ENCODE results near the gene OGDH. TPM values are rescaled to one million over a fixed set of nuclear protein-coding genes. Genes with fewer than 3 reads are reported as not detected.

The OGDH gene
- total and polyA plus RNA-seq, 3 experiments from 2014 or later = 58.3 to 93.8 (median 92.8) TPM

- ChIA-PET POLR2A (interaction anchor here (0.6 to 10.1 kb wide), 12 partner anchors 8 to 751 kb away, joined by 3 to 126 read pairs (median 4); partner anchors contain the start of genes DDX56, H2AZ2, OGDH and TMED4), CTCF (interaction anchor here (0.9 to 2.8 kb wide), 16 partner anchors 8 to 216 kb away, joined by 3 to 24 read pairs (median 3); partner anchors contain the start of genes H2AZ2, OGDH and TMED4)
- no peaks in the 10 kb centered on the region for H3K9me3 ChIP-seq (ENCODE audit: low read length)
- peak in 4 of 5 donors; percentile 35 to 78 (median 60) for DNase-seq
- Mint-ChIP-seq H3K9me3 (no peaks in the 10 kb centered on the region), H3K4me1 (peaks cover 73 to 91% (median 81%) of the 10 kb centered on the region in 3 donors), H3K27me3 (no peaks in the 10 kb centered on the region), H3K27ac (peak overlapping the region; percentile 87 to 100 (median 100)), H3K36me3 (peaks cover 4 to 26% (median 4%) of the 10 kb centered on the region in 3 donors), H3K4me3 (peak overlapping the region; percentile 39 to 88 (median 80))
- peaks cover 1% of the 10 kb centered on the region for H3K36me3 ChIP-seq (ENCODE audit: insufficient read depth, low read length)
- H3K4me1 ChIP-seq (ENCODE audit: insufficient read depth, low read length) = peaks cover 73% of the 10 kb centered on the region
- H3K27me3 ChIP-seq (ENCODE audit: insufficient read depth, low read length, poor library complexity, severe bottlenecking) = no peaks in the 10 kb centered on the region
- H3K27ac ChIP-seq (ENCODE audit: low read depth, low read length) = peak overlapping the region; percentile 58
- no peak overlapping the region for H3K4me3 ChIP-seq (ENCODE audit: low read length)
Measured at GRCh38 chr7:44631458-44632115, 25.2 kb downstream of the OGDH start.

- no peak overlapping the region for H3K4me3 ChIP-seq (ENCODE audit: low read length)
- H3K4me1 ChIP-seq (ENCODE audit: insufficient read depth, low read length) = peaks cover 78% of the 10 kb centered on the region
- H3K36me3 ChIP-seq (ENCODE audit: insufficient read depth, low read length) = no peaks in the 10 kb centered on the region
- Mint-ChIP-seq H3K36me3 (peaks cover 4 to 21% (median 7%) of the 10 kb centered on the region in 3 donors), H3K4me1 (peaks cover 77 to 92% (median 85%) of the 10 kb centered on the region in 3 donors), H3K27me3 (no peaks in the 10 kb centered on the region), H3K4me3 (peak overlapping the region; percentile 39 to 88 (median 80)), H3K27ac (peak overlapping the region; percentile 90 to 100 (median 100)), H3K9me3 (no peaks in the 10 kb centered on the region)
- ChIA-PET POLR2A (interaction anchor here (1.1 to 10.1 kb wide), 4 partner anchors 9 to 217 kb away, joined by 5 to 126 read pairs (median 8); partner anchors contain the start of genes H2AZ2 and OGDH), CTCF (interaction anchor here (1.0 to 2.8 kb wide), 9 partner anchors 8 to 69 kb away, joined by 3 to 24 read pairs (median 3); partner anchors contain the start of gene OGDH)
- DNase-seq = no peak
- H3K27me3 ChIP-seq (ENCODE audit: insufficient read depth, low read length, poor library complexity, severe bottlenecking) = no peaks in the 10 kb centered on the region
- H3K27ac ChIP-seq (ENCODE audit: low read depth, low read length) = peak overlapping the region; percentile 58
- H3K9me3 ChIP-seq (ENCODE audit: low read length) = no peaks in the 10 kb centered on the region
Measured at GRCh38 chr7:44632196-44632595, 25.8 kb downstream of the OGDH start.

DNA sequence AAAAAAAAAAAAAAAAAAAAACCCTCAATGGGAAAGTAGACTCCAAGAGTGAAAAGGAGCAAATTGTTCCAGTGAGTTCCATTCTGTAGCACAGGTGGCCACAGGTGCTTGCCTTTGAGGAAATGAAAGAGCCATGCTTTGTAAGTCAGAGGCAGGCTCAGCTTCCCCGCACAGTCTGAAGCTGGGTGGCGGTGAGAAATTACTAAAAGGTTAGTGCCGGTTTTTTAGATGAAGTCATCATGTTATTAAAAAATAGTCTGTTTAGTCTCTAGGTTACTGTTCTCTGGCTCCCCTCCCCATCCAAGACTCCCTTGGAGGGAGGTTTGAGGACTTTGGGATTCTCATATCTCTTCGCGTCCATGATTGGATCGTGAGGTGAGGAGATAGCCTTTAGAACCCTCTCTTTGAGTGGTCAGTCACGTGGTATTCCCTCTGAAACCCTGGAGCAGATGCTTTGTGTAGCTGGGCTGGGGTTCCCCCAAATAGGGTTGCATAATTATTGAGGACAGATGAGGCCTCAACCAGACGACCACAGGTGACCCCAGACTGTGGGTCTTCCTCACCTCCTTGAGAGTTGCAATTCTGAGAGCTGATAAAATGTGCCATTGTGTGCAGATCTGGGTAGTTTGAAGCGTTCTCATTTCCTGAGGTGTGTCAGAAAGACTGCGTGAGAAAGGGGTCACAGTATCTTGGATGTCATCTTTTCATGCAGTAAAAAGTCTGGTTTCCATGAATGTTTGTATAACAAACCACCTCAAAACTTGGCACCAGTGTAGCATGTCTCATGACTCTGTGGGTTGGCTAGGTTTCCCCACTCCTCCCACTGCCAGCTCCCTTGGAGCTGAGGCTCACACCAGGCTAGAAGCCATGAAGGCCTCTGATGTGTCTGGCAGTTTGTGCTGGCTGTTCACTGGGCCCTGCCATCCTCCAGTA, 27.1 kb downstream of the OGDH start:
- Histone ChIP-seq H3K9me3 (ENCODE audit: low read length) (no peaks in the 10 kb centered on the region), H3K4me3 (ENCODE audit: low read length) (no peak overlapping the region), H3K27ac (ENCODE audit: low read depth, low read length) (peak overlapping the region; percentile 87), H3K27me3 (ENCODE audit: insufficient read depth, low read length, poor library complexity, severe bottlenecking) (no peaks in the 10 kb centered on the region), H3K4me1 (ENCODE audit: insufficient read depth, low read length) (peaks cover 91% of the 10 kb centered on the region), H3K36me3 (ENCODE audit: insufficient read depth, low read length) (no peaks in the 10 kb centered on the region)
- H3K9me3 Mint-ChIP-seq = no peaks in the 10 kb centered on the region
- ChIA-PET POLR2A (interaction anchor here (1.0 to 10.1 kb wide), 4 partner anchors 9 to 116 kb away, joined by 5 to 126 read pairs (median 5); partner anchors contain the start of genes DDX56 and OGDH), CTCF (interaction anchor here (1.0 to 4.1 kb wide), 2 partner anchors 9 to 27 kb away, joined by 3 to 26 read pairs; partner anchors contain the start of gene OGDH)
- H3K27ac Mint-ChIP-seq = peak overlapping the region; percentile 90 to 100 (median 100)
- no peaks in the 10 kb centered on the region for H3K27me3 Mint-ChIP-seq
- H3K4me3 Mint-ChIP-seq = peak overlapping the region; percentile 41 to 87 (median 76)
- H3K36me3 Mint-ChIP-seq = peaks cover 4 to 17% (median 8%) of the 10 kb centered on the region in 3 donors
- peak; percentile 21 to 84 (median 66) for DNase-seq
- H3K4me1 Mint-ChIP-seq = peaks cover 90 to 99% (median 98%) of the 10 kb centered on the region in 3 donors

- CTCF ChIA-PET = interaction anchor here (1.0 to 4.1 kb wide), 4 partner anchors 10 to 46 kb away, joined by 3 to 26 read pairs (median 4); partner anchors contain the start of gene OGDH
- peaks cover 2 to 10% (median 4%) of the 10 kb centered on the region in 3 donors for H3K36me3 Mint-ChIP-seq
Measured at GRCh38 chr7:44634187-44634838, 27.9 kb downstream of the OGDH start.

DNA sequence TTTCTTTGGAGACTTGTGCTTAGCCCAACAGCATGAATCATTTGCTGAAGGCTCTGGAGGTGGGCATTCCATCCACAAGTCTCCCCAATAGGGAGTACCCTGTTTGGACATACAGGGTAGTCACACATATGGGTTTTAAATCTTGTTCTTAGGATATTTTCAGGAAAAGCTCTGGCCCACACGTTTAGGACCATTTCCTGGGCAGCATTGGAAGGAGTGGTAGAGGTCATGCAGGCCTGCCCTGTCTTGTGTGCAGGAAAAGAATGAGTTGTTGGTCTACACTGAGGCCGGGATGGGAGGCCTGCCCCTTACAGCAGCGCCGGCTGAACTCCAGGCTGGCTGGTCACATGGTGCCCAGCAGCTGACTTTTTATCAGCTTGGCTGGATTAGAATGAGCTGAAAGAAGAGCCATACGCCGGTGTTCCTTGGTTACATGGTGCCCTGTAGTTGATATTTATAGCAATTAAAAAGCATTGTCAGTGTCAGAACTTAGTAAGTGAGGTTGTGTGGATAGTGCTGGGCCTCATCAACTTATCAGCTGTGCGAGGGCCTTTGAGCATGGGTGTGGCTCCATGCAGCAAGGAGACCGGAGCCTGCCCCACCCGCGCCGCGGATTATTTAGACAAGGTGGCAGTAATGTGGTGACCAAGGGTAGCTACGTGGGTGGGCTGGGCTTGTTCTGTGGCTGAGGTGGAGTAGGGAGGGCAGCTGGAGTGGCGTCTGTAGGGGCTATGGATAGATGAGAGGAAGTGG, 28.6 kb downstream of the OGDH start:
- no peaks in the 10 kb centered on the region for H3K9me3 Mint-ChIP-seq
- Histone ChIP-seq H3K36me3 (ENCODE audit: insufficient read depth, low read length) (no peaks in the 10 kb centered on the region), H3K9me3 (ENCODE audit: low read length) (no peaks in the 10 kb centered on the region), H3K4me3 (ENCODE audit: low read length) (peak overlapping the region; percentile 5), H3K27ac (ENCODE audit: low read depth, low read length) (peak overlapping the region; percentile 87), H3K4me1 (ENCODE audit: insufficient read depth, low read length) (peaks cover 98% of the 10 kb centered on the region), H3K27me3 (ENCODE audit: insufficient read depth, low read length, poor library complexity, severe bottlenecking) (no peaks in the 10 kb centered on the region)
- POLR2A ChIA-PET = interaction anchor here (0.6 to 10.1 kb wide), 5 partner anchors 13 to 216 kb away, joined by 3 to 126 read pairs (median 5); partner anchors contain the start of genes DDX56, OGDH and TMED4
- CTCF ChIA-PET = interaction anchor here (1.1 to 4.1 kb wide), 4 partner anchors 11 to 47 kb away, joined by 3 to 26 read pairs (median 4); partner anchors contain the start of gene OGDH
- peak in 3 of 5 donors; percentile 30 to 73 (median 65) for DNase-seq
- peaks cover 2 to 7% (median 4%) of the 10 kb centered on the region in 3 donors for H3K36me3 Mint-ChIP-seq
- H3K4me3 Mint-ChIP-seq = peak overlapping the region; percentile 7 to 83 (median 76)
- H3K27ac Mint-ChIP-seq = peak overlapping the region; percentile 90 to 100 (median 100)
- H3K4me1 Mint-ChIP-seq = peaks cover 93 to 99% (median 99%) of the 10 kb centered on the region in 3 donors
- H3K27me3 Mint-ChIP-seq = peaks cover 0 to 2% of the 10 kb centered on the region in 2 donors

More at GRCh38 chr7:44634187-44634838, 27.9 kb downstream of the OGDH start:
- H3K27ac ChIP-seq (ENCODE audit: low read depth, low read length) = peak overlapping the region; percentile 87
- no peaks in the 10 kb centered on the region for H3K27me3 ChIP-seq (ENCODE audit: insufficient read depth, low read length, poor library complexity, severe bottlenecking)
- Mint-ChIP-seq H3K4me1 (peaks cover 92 to 99% (median 99%) of the 10 kb centered on the region in 3 donors), H3K27ac (peak overlapping the region; percentile 90 to 100 (median 100)), H3K4me3 (peak overlapping the region; percentile 41 to 87 (median 76)), H3K27me3 (peaks cover 0 to 2% of the 10 kb centered on the region in 2 donors), H3K9me3 (no peaks in the 10 kb centered on the region)
- DNase-seq = no peak
- H3K4me1 ChIP-seq (ENCODE audit: insufficient read depth, low read length) = peaks cover 95% of the 10 kb centered on the region
- no peak overlapping the region for H3K4me3 ChIP-seq (ENCODE audit: low read length)
- H3K9me3 ChIP-seq (ENCODE audit: low read length) = no peaks in the 10 kb centered on the region
- H3K36me3 ChIP-seq (ENCODE audit: insufficient read depth, low read length) = no peaks in the 10 kb centered on the region
- POLR2A ChIA-PET = interaction anchor here (1.0 to 10.1 kb wide), 4 partner anchors 10 to 115 kb away, joined by 5 to 126 read pairs (median 5); partner anchors contain the start of genes DDX56 and OGDH

- Mint-ChIP-seq H3K4me3 (peak overlapping the region in 4 of 7 donors; percentile 3 to 83 (median 26)), H3K36me3 (peaks cover 2 to 5% (median 4%) of the 10 kb centered on the region in 3 donors), H3K27me3 (peaks cover 0 to 2% of the 10 kb centered on the region in 2 donors), H3K27ac (peak overlapping the region; percentile 90 to 100 (median 100)), H3K9me3 (no peaks in the 10 kb centered on the region), H3K4me1 (peaks cover 89 to 96% (median 95%) of the 10 kb centered on the region in 3 donors)
- POLR2A ChIA-PET = interaction anchor here (1.0 to 10.1 kb wide), 3 partner anchors 14 to 100 kb away, joined by 4 to 126 read pairs (median 6); partner anchors contain the start of gene OGDH
- Histone ChIP-seq H3K27me3 (ENCODE audit: insufficient read depth, low read length, poor library complexity, severe bottlenecking) (no peaks in the 10 kb centered on the region), H3K9me3 (ENCODE audit: low read length) (no peaks in the 10 kb centered on the region), H3K36me3 (ENCODE audit: insufficient read depth, low read length) (no peaks in the 10 kb centered on the region), H3K4me1 (ENCODE audit: insufficient read depth, low read length) (peaks cover 95% of the 10 kb centered on the region), H3K4me3 (ENCODE audit: low read length) (no peak overlapping the region), H3K27ac (ENCODE audit: low read depth, low read length) (peak overlapping the region; percentile 9)
- CTCF ChIA-PET = interaction anchor here (1.0 to 4.1 kb wide), 5 partner anchors 10 to 48 kb away, joined by 3 to 26 read pairs (median 4); partner anchors contain the start of gene OGDH
- no peak for DNase-seq
Measured at GRCh38 chr7:44636041-44636584, 29.7 kb downstream of the OGDH start.
